Osteoblast (primary cell): ENCODE results near the gene STX1A. TPM values are rescaled to one million over a fixed set of nuclear protein-coding genes. Genes with fewer than 3 reads are reported as not detected.

ENCODE experiments used
- DNase-seq: peaks from one replicate; pipeline ENCODE4 v3.0.0; 2011; ENCODE audit warnings: low spot score, mixed read lengths; ENCODE audit not compliant: insufficient read length; ENCODE audit errors: missing footprints
- H2AFZ ChIP-seq: 2 replicates; pipeline ENCODE4 v1.6.0; 2011; ENCODE audit warnings: mild to moderate bottlenecking, low read length
- H3K27ac ChIP-seq: 2 replicates; pipeline ENCODE4 v1.5.1; 2011; ENCODE audit warnings: mild to moderate bottlenecking, low read depth, low read length, moderate library complexity
- H3K27me3 ChIP-seq: 2 replicates; pipeline ENCODE4 v1.6.0; 2012; ENCODE audit warnings: mild to moderate bottlenecking, control low read depth, inconsistent platforms, low read length, moderate library complexity; ENCODE audit not compliant: insufficient read depth
- H3K36me3 ChIP-seq: 2 replicates; pipeline ENCODE4 v1.5.1; 2011; ENCODE audit warnings: mild to moderate bottlenecking, low read length, control low read depth, moderate library complexity; ENCODE audit not compliant: insufficient read depth
- H3K4me1 ChIP-seq: 2 replicates; pipeline ENCODE4 v1.5.1; 2011; ENCODE audit warnings: mild to moderate bottlenecking, low read length, control low read depth, moderate library complexity; ENCODE audit not compliant: insufficient read depth
- H3K4me2 ChIP-seq: 2 replicates; pipeline ENCODE4 v1.6.0; 2011; ENCODE audit warnings: mild to moderate bottlenecking, low read length; ENCODE audit not compliant: insufficient read depth
- H3K4me3 ChIP-seq: fragments of 200-600 bp; sonication (generic); 3 replicates; pipeline ENCODE4 v1.5.1; 2012; ENCODE audit warnings: mild to moderate bottlenecking, low read length, inconsistent platforms; ENCODE audit not compliant: insufficient read depth
- H3K79me2 ChIP-seq: 2 replicates; pipeline ENCODE4 v1.6.0; 2012; ENCODE audit warnings: mild to moderate bottlenecking, low read length, control low read depth, inconsistent platforms; ENCODE audit not compliant: insufficient read depth
- H3K9me3 ChIP-seq: 2 replicates; pipeline ENCODE4 v1.5.1; 2011; ENCODE audit warnings: low read depth, low read length, control low read depth
- H4K20me1 ChIP-seq: 2 replicates; pipeline ENCODE4 v1.6.0; 2012; ENCODE audit warnings: mild to moderate bottlenecking, low read length, control low read depth; ENCODE audit not compliant: insufficient read depth
- total RNA-seq: library from RNA; depleted of rRNA; stranded (reverse); fragments of >200 nt; gene quantifications from 2 replicates; pipeline ENCODE4 v1.2.3, GENCODE V29; 2012
- TF ChIP-seq, protein P1 (sequence below): IDR thresholded peaks from 2 replicates; pipeline ENCODE4 v1.5.1; 2011; ENCODE audit warnings: mild to moderate bottlenecking, low read depth, low read length, moderate library complexity; ENCODE audit errors: extremely low read depth

STX1A gene
- total RNA-seq, result 15.9 and 17.4 TPM in 2 replicates

DNA sequence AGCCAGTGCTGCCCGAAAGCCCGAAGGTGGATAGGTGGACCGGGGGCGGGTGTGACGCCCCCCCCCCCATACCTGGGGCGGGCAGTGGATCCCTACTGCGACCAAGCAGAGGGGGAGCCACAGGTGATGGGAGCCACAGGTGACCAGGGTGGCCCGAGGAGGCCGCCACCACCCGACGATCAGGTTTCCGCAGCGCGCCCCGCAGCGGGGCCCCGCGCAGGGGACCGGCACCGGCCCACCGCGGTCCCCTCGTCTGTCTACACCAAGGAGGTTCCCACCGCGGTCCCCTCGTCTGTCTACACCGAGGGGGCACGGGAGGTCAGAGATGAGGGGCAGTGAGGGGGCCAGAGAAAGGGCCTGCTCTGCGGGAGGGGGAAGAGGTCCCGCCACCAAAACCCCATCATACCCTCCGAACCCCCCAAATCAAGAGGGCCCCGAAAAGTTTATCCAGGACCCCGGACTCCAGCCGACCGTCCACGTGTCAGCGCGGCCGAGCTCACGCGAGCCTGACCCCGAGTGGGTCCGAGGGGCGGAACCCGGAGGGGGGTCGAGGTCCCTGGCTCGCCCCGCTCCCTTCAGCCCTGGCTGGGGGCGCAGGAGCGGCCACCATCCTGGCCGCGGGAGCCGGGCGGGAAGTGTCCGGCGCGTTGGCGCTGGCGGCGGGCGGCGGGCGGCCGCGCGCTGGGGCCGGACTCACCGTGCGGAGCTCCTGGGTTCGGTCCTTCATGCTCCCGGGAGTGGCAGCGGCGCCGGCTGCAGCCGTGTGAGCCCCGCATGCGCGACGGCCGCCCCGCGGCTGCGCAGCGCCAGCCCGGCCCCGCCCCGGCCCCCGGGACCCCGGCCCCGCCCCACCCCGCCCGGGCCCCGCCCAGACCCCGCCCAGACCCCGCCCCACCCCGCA lies at the start of gene STX1A:
Gene STX1A, minus strand, starts transcription at position 765 of the 901 bp plus-strand sequence. Its CDS starts 38 bp downstream, at position 727.
- H2AFZ ChIP-seq, result no peak within 1 kb of the TSS
- peaks cover 33% of the 10 kb centered on the region for H4K20me1 ChIP-seq
- H3K4me1 ChIP-seq, result peaks cover 33% of the 10 kb centered on the region
- no peaks in the 10 kb centered on the region for H3K9me3 ChIP-seq
- peak within 1 kb of the TSS; percentile 95 for H3K4me3 ChIP-seq
- no peaks in the 10 kb centered on the region for H3K36me3 ChIP-seq
- TF ChIP-seq, protein P1, sequence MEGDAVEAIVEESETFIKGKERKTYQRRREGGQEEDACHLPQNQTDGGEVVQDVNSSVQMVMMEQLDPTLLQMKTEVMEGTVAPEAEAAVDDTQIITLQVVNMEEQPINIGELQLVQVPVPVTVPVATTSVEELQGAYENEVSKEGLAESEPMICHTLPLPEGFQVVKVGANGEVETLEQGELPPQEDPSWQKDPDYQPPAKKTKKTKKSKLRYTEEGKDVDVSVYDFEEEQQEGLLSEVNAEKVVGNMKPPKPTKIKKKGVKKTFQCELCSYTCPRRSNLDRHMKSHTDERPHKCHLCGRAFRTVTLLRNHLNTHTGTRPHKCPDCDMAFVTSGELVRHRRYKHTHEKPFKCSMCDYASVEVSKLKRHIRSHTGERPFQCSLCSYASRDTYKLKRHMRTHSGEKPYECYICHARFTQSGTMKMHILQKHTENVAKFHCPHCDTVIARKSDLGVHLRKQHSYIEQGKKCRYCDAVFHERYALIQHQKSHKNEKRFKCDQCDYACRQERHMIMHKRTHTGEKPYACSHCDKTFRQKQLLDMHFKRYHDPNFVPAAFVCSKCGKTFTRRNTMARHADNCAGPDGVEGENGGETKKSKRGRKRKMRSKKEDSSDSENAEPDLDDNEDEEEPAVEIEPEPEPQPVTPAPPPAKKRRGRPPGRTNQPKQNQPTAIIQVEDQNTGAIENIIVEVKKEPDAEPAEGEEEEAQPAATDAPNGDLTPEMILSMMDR, result no peak
- peak within 1 kb of the TSS; percentile 82 for H3K4me2 ChIP-seq
- H3K27ac ChIP-seq, result peak within 1 kb of the TSS; percentile 95
- H3K27me3 ChIP-seq, result no peaks in the 10 kb centered on the region
- DNase-seq, result peak; percentile 99
- H3K79me2 ChIP-seq, result peaks cover 48% of the 10 kb centered on the region

DNA sequence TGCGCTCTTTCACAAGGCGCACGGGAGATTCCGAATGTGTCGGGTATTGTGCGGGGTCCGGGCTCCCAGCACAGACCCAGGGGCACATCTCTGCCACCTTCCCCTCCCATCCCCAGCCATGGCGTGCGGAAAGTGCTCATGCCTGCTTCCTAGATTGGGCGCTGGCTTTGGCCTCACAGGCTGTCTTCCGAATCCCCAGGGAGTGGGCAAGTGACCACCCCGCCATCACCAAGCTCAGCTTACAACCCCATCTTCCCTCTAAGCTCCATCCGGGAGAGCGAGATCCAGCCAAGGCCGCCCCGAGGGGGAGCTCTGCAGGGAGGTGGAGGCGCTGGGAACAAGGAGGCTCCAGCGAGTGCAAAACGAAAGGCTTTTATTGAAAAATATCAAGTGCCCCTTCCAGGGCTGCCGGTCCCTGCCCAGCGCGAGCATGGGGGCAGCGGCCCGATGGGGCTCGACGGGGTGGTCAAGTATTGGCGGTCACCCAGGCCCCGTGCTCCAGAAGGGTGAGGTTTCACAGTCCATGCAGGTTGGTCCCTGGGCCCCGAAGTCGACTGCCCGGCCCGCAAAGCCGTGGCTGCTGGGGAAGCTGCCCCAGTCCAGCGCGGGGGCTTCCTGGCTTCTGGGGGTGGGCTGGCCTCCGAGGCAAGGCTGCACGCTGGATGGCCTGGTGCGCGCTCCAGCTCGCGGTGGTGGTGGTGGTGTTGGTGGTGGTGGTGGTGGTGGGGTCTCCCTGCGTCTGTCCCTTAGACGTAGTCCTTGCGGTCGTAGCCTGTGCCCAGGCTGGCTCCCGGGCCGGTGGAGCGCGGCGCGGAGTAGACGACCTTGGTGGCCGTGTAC lies 49.4 kb upstream of the STX1A start:
- DNase-seq, result peak; percentile 71
- no peaks in the 10 kb centered on the region for H3K4me1 ChIP-seq
- H3K27me3 ChIP-seq, result peaks cover 36% of the 10 kb centered on the region
- peak overlapping the region; percentile 68 for H3K4me2 ChIP-seq
- H2AFZ ChIP-seq, result peak overlapping the region; percentile 22
- no peaks in the 10 kb centered on the region for H4K20me1 ChIP-seq
- no peaks in the 10 kb centered on the region for H3K79me2 ChIP-seq
- no peaks in the 10 kb centered on the region for H3K36me3 ChIP-seq
- TF ChIP-seq, protein P1, result no peak
- H3K4me3 ChIP-seq, result peak overlapping the region; percentile 60
- H3K27ac ChIP-seq, result no peak overlapping the region
- H3K9me3 ChIP-seq, result no peaks in the 10 kb centered on the region

DNA sequence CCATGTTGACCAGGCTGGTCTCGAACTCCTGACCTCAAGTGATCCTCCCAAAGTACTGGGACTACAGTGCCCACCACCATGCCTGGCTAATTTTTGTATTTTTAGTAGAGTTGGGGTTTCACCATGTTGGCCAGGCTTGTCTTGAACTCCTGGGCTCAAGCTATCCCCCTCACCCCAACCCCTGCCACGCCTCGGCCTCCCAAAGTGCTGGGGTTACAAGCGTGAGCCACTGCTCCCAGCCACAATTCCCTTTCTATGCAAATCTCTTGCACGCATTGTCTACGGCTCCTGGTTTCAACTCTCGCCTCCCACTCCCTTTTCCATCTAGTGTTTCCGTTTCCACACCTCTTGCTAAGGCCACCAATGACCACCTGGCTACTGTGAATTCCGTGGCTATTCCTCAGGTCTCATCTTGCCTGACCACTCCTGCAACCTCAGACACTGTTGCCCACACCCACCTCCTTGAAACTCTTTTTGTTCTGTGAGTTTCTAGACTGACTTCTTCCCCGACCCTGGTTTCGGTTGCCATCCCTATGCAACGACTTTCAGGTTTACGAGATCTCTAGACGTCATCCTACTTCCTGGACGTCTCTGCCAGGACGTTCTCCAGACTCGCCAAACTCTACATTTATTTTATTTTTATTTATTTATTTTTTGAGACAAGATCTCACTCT lies 47.2 kb upstream of the STX1A start:
- Histone ChIP-seq H3K4me1 (no peaks in the 10 kb centered on the region), H3K4me2 (no peak overlapping the region), H3K27me3 (peaks cover 36% of the 10 kb centered on the region), H3K79me2 (no peaks in the 10 kb centered on the region), H3K9me3 (no peaks in the 10 kb centered on the region), H3K27ac (no peak overlapping the region), H3K4me3 (no peak overlapping the region), H3K36me3 (no peaks in the 10 kb centered on the region), H2AFZ (no peak overlapping the region), H4K20me1 (no peaks in the 10 kb centered on the region)
- TF ChIP-seq, protein P1, result no peak
- no peak for DNase-seq
